ENCODE data around the gene PPP2R5C.
"Not testable (repeated sequence)": the region's sequence is repeated elsewhere in the genome, so short reads cannot be mapped to it uniquely, and the experiment has no call there.

Gene PPP2R5C

GRCh38 chr14:101761032-101761880 lies at the start of gene PPP2R5C:
Gene PPP2R5C (plus strand): TSS chr14:101761709. CDS start chr14:101761894, 185 bp downstream.
- peak; percentile 47 for DNase-seq (ENCODE audit: low spot score)
- no peak for FAIRE-seq

- FAIRE-seq; DNase-seq (ENCODE audit: low spot score): not testable (repeated sequence)
Measured at GRCh38 chr14:101711857-101712233, 49.7 kb upstream of the PPP2R5C start.

GRCh38 chr14:101712341-101712740 lies 49.2 kb upstream of the PPP2R5C start:
- not testable (repeated sequence) for FAIRE-seq; DNase-seq (ENCODE audit: low spot score)

GRCh38 chr14:101713091-101713490 lies 48.4 kb upstream of the PPP2R5C start:
- not testable (repeated sequence) for FAIRE-seq; DNase-seq (ENCODE audit: low spot score)

GRCh38 chr14:101713621-101714349 lies 47.7 kb upstream of the PPP2R5C start:
- FAIRE-seq = no peak

GRCh38 chr14:101714394-101714793 lies 47.1 kb upstream of the PPP2R5C start:
- no peak for FAIRE-seq

More at GRCh38 chr14:101713621-101714349, 47.7 kb upstream of the PPP2R5C start:
- DNase-seq (ENCODE audit: low spot score) = no peak

GRCh38 chr14:101715210-101716076 lies 46.1 kb upstream of the PPP2R5C start:
- FAIRE-seq = no peak
- no peak for DNase-seq (ENCODE audit: low spot score)

More at GRCh38 chr14:101714394-101714793, 47.1 kb upstream of the PPP2R5C start:
- no peak for DNase-seq (ENCODE audit: low spot score)

- FAIRE-seq (no peak), DNase-seq (ENCODE audit: low spot score) (no peak)
Measured at GRCh38 chr14:101716077-101716950, 45.2 kb upstream of the PPP2R5C start.

GRCh38 chr14:101716956-101717662 lies 44.4 kb upstream of the PPP2R5C start:
- no peak for DNase-seq (ENCODE audit: low spot score)
- no peak for FAIRE-seq

GRCh38 chr14:101717663-101718490 lies 43.6 kb upstream of the PPP2R5C start:
- no peak for FAIRE-seq
- no peak for DNase-seq (ENCODE audit: low spot score)

- FAIRE-seq = no peak
- DNase-seq (ENCODE audit: low spot score) = no peak
Measured at GRCh38 chr14:101719045-101719645, 42.4 kb upstream of the PPP2R5C start.

- FAIRE-seq (no peak), DNase-seq (ENCODE audit: low spot score) (no peak)
Measured at GRCh38 chr14:101719708-101720107, 41.8 kb upstream of the PPP2R5C start.

- DNase-seq (ENCODE audit: low spot score) (no peak), FAIRE-seq (no peak)
Measured at GRCh38 chr14:101721111-101721510, 40.4 kb upstream of the PPP2R5C start.

GRCh38 chr14:101721951-101722661 lies 39.4 kb upstream of the PPP2R5C start:
- FAIRE-seq (no peak), DNase-seq (ENCODE audit: low spot score) (no peak)

- DNase-seq (ENCODE audit: low spot score) (no peak), FAIRE-seq (no peak)
Measured at GRCh38 chr14:101723061-101723595, 38.4 kb upstream of the PPP2R5C start.

- FAIRE-seq; DNase-seq (ENCODE audit: low spot score): not testable (repeated sequence)
Measured at GRCh38 chr14:101725652-101726051, 35.9 kb upstream of the PPP2R5C start.

GRCh38 chr14:101726295-101726953 lies 35.1 kb upstream of the PPP2R5C start:
- FAIRE-seq = no peak
- DNase-seq (ENCODE audit: low spot score) = no peak

Measured in RCC 7860 (cell line).